CD14-positive monocyte (primary cell): ENCODE measurements around the gene ADGRG1. TPM values are rescaled to one million over a fixed set of nuclear protein-coding genes. Genes with fewer than 3 reads are reported as not detected.

Experiments
- DNase-seq, 3 donors: peaks; one replicate each; pipeline ENCODE4 v3.0.0-alpha.2; 2011 to 2022
- H2AFZ ChIP-seq: 2 replicates; pipeline ENCODE4 v1.6.0; 2012; ENCODE audit warnings: mild to moderate bottlenecking, low read depth, low read length, inconsistent platforms; ENCODE audit not compliant: insufficient read depth, poor library complexity, severe bottlenecking
- H3K27ac ChIP-seq, 2 donors: 1 replicate in 1 of 2; 2 replicates in 1 of 2; pipeline ENCODE4 v1.5.1; 2012 to 2013; ENCODE audit warnings: low read length in 2 of 2, control low read depth in 1 of 2, inconsistent platforms in 1 of 2, low read depth in 1 of 2, mild to moderate bottlenecking in 1 of 2
- H3K27me3 ChIP-seq, 2 donors: one replicate each; pipeline versions ENCODE4 v1.6.0 to v1.6.1; 2011 to 2013; ENCODE audit warnings: low read length in 2 of 2; ENCODE audit not compliant: control insufficient read depth in 2 of 2, insufficient read depth in 2 of 2
- H3K36me3 ChIP-seq, 2 donors: replicated peaks in 1 of 2; 1 replicate in 1 of 2; 2 replicates in 1 of 2; pipeline versions ENCODE4 v1.5.1 to v1.6.1; 2012 to 2013; ENCODE audit warnings: low read length in 2 of 2, control low read depth in 1 of 2, inconsistent platforms in 1 of 2, mild to moderate bottlenecking in 1 of 2; ENCODE audit not compliant: insufficient read depth in 2 of 2, control insufficient read depth in 1 of 2
- H3K4me1 ChIP-seq, 2 donors: 1 replicate in 1 of 2; 2 replicates in 1 of 2; pipeline versions ENCODE4 v1.5.1 to v1.6.1; 2012 to 2013; ENCODE audit warnings: low read length in 2 of 2, control low read depth in 1 of 2, inconsistent platforms in 1 of 2, mild to moderate bottlenecking in 1 of 2, moderate library complexity in 1 of 2; ENCODE audit not compliant: insufficient read depth in 2 of 2, control insufficient read depth in 1 of 2
- H3K4me2 ChIP-seq: replicated peaks from 2 replicates; pipeline ENCODE3; 2012; ENCODE audit warnings: low read length, moderate library complexity, mild to moderate bottlenecking; ENCODE audit not compliant: poor library complexity, severe bottlenecking; ENCODE audit errors: extremely low read depth
- H3K4me3 ChIP-seq, 3 experiments: fragments of 200-600 bp in 1 of 3; sonication (generic) in 1 of 3; replicated peaks in 1 of 3; 1 replicate in 2 of 3; 2 replicates in 1 of 3; pipeline ENCODE4 v1.5.1; 2011 to 2013; ENCODE audit warnings: low read length in 3 of 3, mild to moderate bottlenecking in 3 of 3, control low read depth in 2 of 3, low read depth in 2 of 3, inconsistent platforms in 1 of 3, moderate library complexity in 1 of 3
- H3K79me2 ChIP-seq: 2 replicates; pipeline ENCODE4 v1.6.0; 2012; ENCODE audit warnings: mild to moderate bottlenecking, control low read depth, inconsistent platforms, low read length, moderate library complexity; ENCODE audit not compliant: insufficient read depth
- H3K9ac ChIP-seq: 2 replicates; pipeline ENCODE4 v1.6.0; 2017; ENCODE audit warnings: low read length, mild to moderate bottlenecking; ENCODE audit not compliant: insufficient read depth, poor library complexity, severe bottlenecking
- H3K9me3 ChIP-seq, 2 donors: replicated peaks in 1 of 2; 1 replicate in 1 of 2; 2 replicates in 1 of 2; pipeline versions ENCODE4 v1.5.1 to v1.6.1; 2012 to 2013; ENCODE audit warnings: low read length in 2 of 2, control low read depth in 1 of 2; ENCODE audit not compliant: control insufficient read depth in 1 of 2, insufficient read depth in 1 of 2
- H4K20me1 ChIP-seq: 2 replicates; pipeline ENCODE4 v1.6.0; 2012; ENCODE audit warnings: mild to moderate bottlenecking, low read length, control low read depth, moderate library complexity; ENCODE audit not compliant: insufficient read depth
- H3K27ac Mint-ChIP-seq, 7 donors: one replicate each; pipeline ENCODE4 v1.8.0; 2020; ENCODE audit warnings: mild to moderate bottlenecking in 7 of 7, mixed read lengths in 7 of 7, moderate library complexity in 6 of 7, inconsistent platforms in 2 of 7
- H3K27me3 Mint-ChIP-seq, 3 donors: one replicate each; pipeline ENCODE4 v1.8.0; 2021 to 2022; ENCODE audit warnings: low read depth in 3 of 3, mild to moderate bottlenecking in 3 of 3, mixed read lengths in 3 of 3, moderate library complexity in 3 of 3, inconsistent platforms in 1 of 3
- H3K36me3 Mint-ChIP-seq, 2 donors: one replicate each; pipeline ENCODE4 v1.8.0; 2020; ENCODE audit warnings: mixed read lengths in 2 of 2, inconsistent platforms in 1 of 2, mild to moderate bottlenecking in 1 of 2
- H3K4me1 Mint-ChIP-seq: one replicate; pipeline ENCODE4 v1.8.0; 2020; ENCODE audit warnings: mild to moderate bottlenecking, mixed read lengths
- H3K4me3 Mint-ChIP-seq, 2 donors: one replicate each; pipeline ENCODE4 v1.8.0; 2020; ENCODE audit warnings: mild to moderate bottlenecking in 2 of 2, mixed read lengths in 2 of 2, moderate library complexity in 1 of 2
- H3K9me3 Mint-ChIP-seq, 7 donors: one replicate each; pipeline ENCODE4 v1.8.0; 2020 to 2022; ENCODE audit warnings: mixed read lengths in 7 of 7, mild to moderate bottlenecking in 6 of 7, moderate library complexity in 6 of 7, inconsistent platforms in 2 of 7
- WGBS: methylation state at CpG from one replicate; pipeline ENCODE4 v1.1.5; 2013; ENCODE audit warnings: missing lambda C conversion rate; ENCODE audit not compliant: insufficient coverage; 5-methylcytosine and 5-hydroxymethylcytosine counted together
- intact Hi-C, 2 donors: fragments of 100-400 bp; cut with micrococcal nuclease; formaldehyde crosslinking; loops; one replicate each; pipeline versions ENCODE4 v1.15.0 to v1.15.1; 2023
- polyA plus RNA-seq, 3 donors: library from polyadenylated mRNA; depleted of rRNA in 1 of 3; unstranded in 2 of 3; stranded (reverse) in 1 of 3; fragments of 300-500 nt in 2 of 3; fragments of >200 nt in 1 of 3; fragmentation: Illumina TruSeq in 2 of 3; gene quantifications; 1 replicate in 2 of 3; 2 replicates in 1 of 3; pipeline ENCODE4 v1.2.3, GENCODE V29; 2012 to 2021
- TF ChIP-seq, protein P1 (sequence below): fragments of 200-600 bp; IDR thresholded peaks from one replicate; pipeline ENCODE4 v1.8.0; 2022; ENCODE audit warnings: antibody characterized with exemption, mild to moderate bottlenecking

Gene ADGRG1
- polyA plus RNA-seq, 3 donors = 0.07 to 0.39 (median 0.08) TPM

GRCh38 chr16:57686577-57686976 is 58.1 kb downstream of the ADGRG1 start:
- Histone ChIP-seq H3K9me3 (no peaks in the 10 kb centered on the region), H3K4me1 (peaks cover 50 to 51% of the 10 kb centered on the region in 2 donors), H4K20me1 (no peaks in the 10 kb centered on the region), H3K4me3 (no peak overlapping the region), H3K79me2 (no peaks in the 10 kb centered on the region), H3K27ac (no peak overlapping the region), H3K9ac (no peak overlapping the region), H3K36me3 (no peaks in the 10 kb centered on the region), H3K4me2 (no peak overlapping the region), H3K27me3 (no peaks in the 10 kb centered on the region), H2AFZ (no peak overlapping the region)
- H3K27me3 Mint-ChIP-seq = peaks cover 1 to 9% (median 2%) of the 10 kb centered on the region in 3 donors
- TF ChIP-seq, protein P1, sequence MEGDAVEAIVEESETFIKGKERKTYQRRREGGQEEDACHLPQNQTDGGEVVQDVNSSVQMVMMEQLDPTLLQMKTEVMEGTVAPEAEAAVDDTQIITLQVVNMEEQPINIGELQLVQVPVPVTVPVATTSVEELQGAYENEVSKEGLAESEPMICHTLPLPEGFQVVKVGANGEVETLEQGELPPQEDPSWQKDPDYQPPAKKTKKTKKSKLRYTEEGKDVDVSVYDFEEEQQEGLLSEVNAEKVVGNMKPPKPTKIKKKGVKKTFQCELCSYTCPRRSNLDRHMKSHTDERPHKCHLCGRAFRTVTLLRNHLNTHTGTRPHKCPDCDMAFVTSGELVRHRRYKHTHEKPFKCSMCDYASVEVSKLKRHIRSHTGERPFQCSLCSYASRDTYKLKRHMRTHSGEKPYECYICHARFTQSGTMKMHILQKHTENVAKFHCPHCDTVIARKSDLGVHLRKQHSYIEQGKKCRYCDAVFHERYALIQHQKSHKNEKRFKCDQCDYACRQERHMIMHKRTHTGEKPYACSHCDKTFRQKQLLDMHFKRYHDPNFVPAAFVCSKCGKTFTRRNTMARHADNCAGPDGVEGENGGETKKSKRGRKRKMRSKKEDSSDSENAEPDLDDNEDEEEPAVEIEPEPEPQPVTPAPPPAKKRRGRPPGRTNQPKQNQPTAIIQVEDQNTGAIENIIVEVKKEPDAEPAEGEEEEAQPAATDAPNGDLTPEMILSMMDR = no peak
- H3K4me3 Mint-ChIP-seq = no peak overlapping the region
- H3K4me1 Mint-ChIP-seq = peaks cover 55% of the 10 kb centered on the region
- intact Hi-C loops = no loop called here
- peaks cover 0 to 2% of the 10 kb centered on the region in 2 donors for H3K36me3 Mint-ChIP-seq
- peaks cover 0 to 2% (median 0%) of the 10 kb centered on the region in 7 donors for H3K9me3 Mint-ChIP-seq
- DNase-seq = no peak
- WGBS = 40% methylated on average over 1 of the region's 4 CpGs
- H3K27ac Mint-ChIP-seq = peak overlapping the region in 1 of 7 donors; percentile 21

DNA sequence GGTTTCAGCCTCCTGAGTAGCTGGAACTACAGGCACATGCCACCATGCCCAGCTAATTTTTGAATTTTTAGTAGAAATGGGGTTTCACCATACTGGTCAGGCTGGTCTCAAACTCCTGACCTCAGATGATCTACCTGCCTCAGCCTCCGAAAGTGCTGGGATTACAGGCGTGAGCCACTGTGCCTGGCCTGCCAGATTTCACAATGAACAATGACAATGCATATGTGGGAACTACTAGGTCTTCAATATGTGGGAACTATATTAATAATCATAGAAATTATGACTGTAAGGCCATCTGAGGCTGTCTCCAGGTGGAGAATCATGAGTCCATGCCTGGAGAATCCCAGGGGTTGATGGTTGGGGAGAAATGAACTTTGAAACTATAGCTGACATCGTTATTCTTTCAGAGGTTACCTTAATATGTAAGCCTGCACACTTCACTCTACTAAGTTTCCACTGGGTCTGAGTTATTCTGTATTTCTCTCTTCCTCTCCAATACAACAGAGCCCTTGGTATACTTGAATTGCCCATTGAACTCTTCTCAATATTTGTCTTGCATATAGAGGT is 59.0 kb downstream of the ADGRG1 start:
- H3K9ac ChIP-seq = no peak overlapping the region
- H3K36me3 ChIP-seq = no peaks in the 10 kb centered on the region
- DNase-seq = peak in 2 of 3 donors; percentile 43 to 55
- Mint-ChIP-seq H3K27ac (peak overlapping the region in 4 of 7 donors; percentile 28 to 74 (median 60)), H3K36me3 (peaks cover 0 to 2% of the 10 kb centered on the region in 2 donors), H3K4me1 (peaks cover 55% of the 10 kb centered on the region), H3K4me3 (no peak overlapping the region), H3K9me3 (peaks cover 0 to 2% (median 0%) of the 10 kb centered on the region in 7 donors), H3K27me3 (peaks cover 1 to 11% (median 2%) of the 10 kb centered on the region in 3 donors)
- WGBS = no CpG with 5 or more reads among the region's 3 CpGs
- H2AFZ ChIP-seq = no peak overlapping the region
- TF ChIP-seq, protein P1 = no peak
- no peak overlapping the region for H3K4me2 ChIP-seq
- intact Hi-C loops = no loop called here
- no peaks in the 10 kb centered on the region for H3K27me3 ChIP-seq
- no peaks in the 10 kb centered on the region for H4K20me1 ChIP-seq
- H3K79me2 ChIP-seq = no peaks in the 10 kb centered on the region
- H3K4me3 ChIP-seq = no peak overlapping the region
- no peaks in the 10 kb centered on the region for H3K9me3 ChIP-seq
- H3K4me1 ChIP-seq = peaks cover 51 to 54% of the 10 kb centered on the region in 2 donors
- no peak overlapping the region for H3K27ac ChIP-seq
